IMR-90 (cell line): ENCODE data around the gene GKN2. TPM values are rescaled to one million over a fixed set of nuclear protein-coding genes. Genes with fewer than 3 reads are reported as not detected.

Source experiments
- ATAC-seq: fragments of 200-7000 bp; cut with Tn5 transposase; 2 replicates; pipeline ENCODE4 v1.9.1; 2020; ENCODE audit warnings: low read depth, mild to moderate bottlenecking, moderate library complexity
- BruUV-seq: library from RNA; stranded (reverse); fragments of 400-500 nt; replicated peaks from 2 replicates; lab custom pipeline; 2021; lab: Mats Ljungman, UMichigan
- CTCF ChIA-PET: fragments of 300-600 bp; formaldehyde crosslinking; extraction: SDS; loops from one replicate; lab custom pipeline; 2021; ENCODE audit warnings: antibody characterized with exemption; lab: Yijun Ruan, JAX
- POLR2A ChIA-PET: fragments of 300-600 bp; sonication (Branson Sonifier 250); formaldehyde crosslinking; loops from one replicate; lab custom pipeline; 2022; ENCODE audit warnings: antibody characterized with exemption; ENCODE audit not compliant: unreplicated experiment; lab: Charles Lee
- DNase-seq: peaks from one replicate; pipeline ENCODE4 v3.0.0; 2013
- H2AFZ ChIP-seq: replicated peaks from 2 replicates; pipeline ENCODE3; 2013; ENCODE audit warnings: low read length, mild to moderate bottlenecking; ENCODE audit not compliant: poor library complexity
- H2AK5ac ChIP-seq: 2 replicates; pipeline ENCODE4 v1.6.1; 2013; ENCODE audit warnings: low read depth, low read length, inconsistent platforms
- H2AK9ac ChIP-seq: replicated peaks from 2 replicates; pipeline ENCODE3; 2013; ENCODE audit warnings: mild to moderate bottlenecking, low read depth, low read length, moderate library complexity; ENCODE audit not compliant: poor library complexity
- H2BK120ac ChIP-seq: 2 replicates; pipeline ENCODE4 v1.6.1; 2013; ENCODE audit warnings: low read depth, low read length, inconsistent platforms
- H2BK15ac ChIP-seq: 3 replicates; pipeline ENCODE4 v1.6.1; 2013; ENCODE audit warnings: low read depth, low read length, inconsistent platforms
- H2BK20ac ChIP-seq: 2 replicates; pipeline ENCODE4 v1.6.1; 2013; ENCODE audit warnings: low read depth, mild to moderate bottlenecking, inconsistent platforms, low read length, moderate library complexity
- H2BK5ac ChIP-seq: 2 replicates; pipeline ENCODE4 v1.6.1; 2013; ENCODE audit warnings: mild to moderate bottlenecking, low read depth, low read length, inconsistent platforms; ENCODE audit not compliant: poor library complexity, severe bottlenecking
- H3K14ac ChIP-seq: replicated peaks from 2 replicates; pipeline ENCODE4 v1.6.1; 2013; ENCODE audit warnings: low read depth, low read length, inconsistent platforms
- H3K18ac ChIP-seq: 2 replicates; pipeline ENCODE4 v1.6.1; 2013; ENCODE audit warnings: low read depth, low read length, control low read depth
- H3K23ac ChIP-seq: 2 replicates; pipeline ENCODE4 v1.6.1; 2013; ENCODE audit warnings: low read depth, low read length, inconsistent platforms
- H3K27ac ChIP-seq: 2 replicates; pipeline ENCODE4 v1.5.1; 2013; ENCODE audit warnings: mild to moderate bottlenecking, control low read depth, low read length; ENCODE audit not compliant: insufficient read depth
- H3K27me3 ChIP-seq: 2 replicates; pipeline ENCODE4 v1.6.1; 2013; ENCODE audit warnings: low read length; ENCODE audit not compliant: control insufficient read depth, insufficient read depth
- H3K36me3 ChIP-seq: 2 replicates; pipeline ENCODE4 v1.6.1; 2013; ENCODE audit warnings: low read length, mixed read lengths; ENCODE audit not compliant: control insufficient read depth, insufficient read depth
- H3K4ac ChIP-seq: 2 replicates; pipeline ENCODE4 v1.6.1; 2013; ENCODE audit warnings: low read depth, low read length, inconsistent platforms
- H3K4me1 ChIP-seq: 2 replicates; pipeline ENCODE4 v1.6.1; 2013; ENCODE audit warnings: low read length, mixed read lengths; ENCODE audit not compliant: control insufficient read depth, insufficient read depth
- H3K4me2 ChIP-seq: 2 replicates; pipeline ENCODE4 v1.6.1; 2013; ENCODE audit warnings: low read depth, mild to moderate bottlenecking, control low read depth, low read length, moderate library complexity
- H3K4me3 ChIP-seq: 2 replicates; pipeline ENCODE4 v1.5.1; 2013; ENCODE audit warnings: low read depth, mild to moderate bottlenecking, control low read depth, low read length, moderate library complexity; ENCODE audit not compliant: insufficient read depth
- H3K56ac ChIP-seq: 2 replicates; pipeline ENCODE4 v1.6.1; 2013; ENCODE audit warnings: low read length, inconsistent platforms; ENCODE audit not compliant: insufficient read depth; ENCODE audit errors: extremely low read depth
- H3K79me1 ChIP-seq, 2 experiments: 2 replicates each; pipeline ENCODE4 v1.6.1; 2013; ENCODE audit warnings: low read length in 2 of 2, inconsistent platforms in 1 of 2, low read depth in 1 of 2
- H3K9ac ChIP-seq: 2 replicates; pipeline ENCODE4 v1.6.1; 2013; ENCODE audit warnings: low read depth, low read length, control low read depth
- H3K9me1 ChIP-seq: 2 replicates; pipeline ENCODE4 v1.6.1; 2013; ENCODE audit warnings: low read length, inconsistent platforms; ENCODE audit not compliant: insufficient read depth
- H3K9me3 ChIP-seq: 2 replicates; pipeline ENCODE4 v1.6.1; 2013; ENCODE audit warnings: low read length; ENCODE audit not compliant: control insufficient read depth, insufficient read depth
- H4K20me1 ChIP-seq: 2 replicates; pipeline ENCODE4 v1.6.1; 2013; ENCODE audit warnings: low read length, inconsistent platforms; ENCODE audit not compliant: insufficient read depth
- H4K5ac ChIP-seq: 2 replicates; pipeline ENCODE4 v1.6.1; 2013; ENCODE audit warnings: mild to moderate bottlenecking, low read depth, low read length, control low read depth
- H4K8ac ChIP-seq, 2 experiments: 2 replicates each; pipeline ENCODE4 v1.6.1; 2013; ENCODE audit warnings: low read depth in 2 of 2, low read length in 2 of 2, control low read depth in 1 of 2, inconsistent platforms in 1 of 2
- H4K91ac ChIP-seq: 2 replicates; pipeline ENCODE4 v1.6.1; 2013; ENCODE audit warnings: low read depth, low read length, inconsistent platforms; ENCODE audit not compliant: insufficient read depth
- BHLHE40 ChIP-seq: fragments of 150-350 bp; IDR thresholded peaks from 2 replicates; pipeline ENCODE4 v1.6.1; 2016; ENCODE audit warnings: mild to moderate bottlenecking, low read depth, low read length
- CEBPB ChIP-seq: IDR thresholded peaks from 2 replicates; pipeline ENCODE4 v1.6.1; 2012; ENCODE audit warnings: low read depth, low read length, improper control_type of control experiment
- CHD1 ChIP-seq: IDR thresholded peaks from 2 replicates; pipeline ENCODE4 v1.6.1; 2012; ENCODE audit warnings: low read depth, low read length, improper control_type of control experiment
- CTCF ChIP-seq: conservative IDR thresholded peaks from 2 replicates; pipeline ENCODE4 v1.5.1; 2012; ENCODE audit warnings: mild to moderate bottlenecking, low read depth, low read length, improper control_type of control experiment
- FOS ChIP-seq: fragments of 150-350 bp; IDR thresholded peaks from 2 replicates; pipeline ENCODE4 v1.6.1; 2016; ENCODE audit warnings: low read depth, low read length
- MAFK ChIP-seq: IDR thresholded peaks from 2 replicates; pipeline ENCODE4 v1.6.1; 2012; ENCODE audit warnings: low read depth, low read length, improper control_type of control experiment
- MAZ ChIP-seq: IDR thresholded peaks from 2 replicates; pipeline ENCODE4 v1.6.1; 2012; ENCODE audit warnings: low read depth, mild to moderate bottlenecking, low read length, improper control_type of control experiment, moderate library complexity, borderline replicate concordance
- MXI1 ChIP-seq: IDR thresholded peaks from 2 replicates; pipeline ENCODE4 v1.6.1; 2012; ENCODE audit warnings: low read depth, mild to moderate bottlenecking, low read length, moderate library complexity, borderline replicate concordance
- NFE2L2 ChIP-seq: fragments of 150-350 bp; IDR thresholded peaks from 2 replicates; pipeline ENCODE4 v1.6.1; 2016; ENCODE audit warnings: low read depth, mild to moderate bottlenecking, low read length
- POLR2A ChIP-seq: IDR thresholded peaks from 2 replicates; pipeline ENCODE4 v1.6.1; 2012; ENCODE audit warnings: mild to moderate bottlenecking, low read depth, low read length
- RAD21 ChIP-seq: IDR thresholded peaks from 2 replicates; pipeline ENCODE4 v1.6.1; 2012; ENCODE audit warnings: low read length, improper control_type of control experiment
- RCOR1 ChIP-seq: IDR thresholded peaks from 2 replicates; pipeline ENCODE4 v1.6.1; 2012; ENCODE audit warnings: mild to moderate bottlenecking, low read length, improper control_type of control experiment; ENCODE audit not compliant: insufficient replicate concordance
- RFX5 ChIP-seq: IDR thresholded peaks from 2 replicates; pipeline ENCODE4 v1.8.0; 2012; ENCODE audit warnings: low read depth, mild to moderate bottlenecking, low read length, moderate library complexity
- SMC3 ChIP-seq: fragments of 150-350 bp; IDR thresholded peaks from 2 replicates; pipeline ENCODE4 v1.6.1; 2016; ENCODE audit warnings: low read depth, mild to moderate bottlenecking, antibody characterized with exemption, low read length, moderate library complexity
- WGBS, 2 experiments: methylation state at CpG; one replicate each; pipeline versions ENCODE4 v1.1.5 to v1.1.7; 2013; ENCODE audit warnings: missing lambda C conversion rate in 2 of 2; ENCODE audit not compliant: insufficient read length in 1 of 2; ENCODE audit errors: extremely low coverage in 2 of 2; 5-methylcytosine and 5-hydroxymethylcytosine counted together
- dilution Hi-C: fragments of 300-500 bp; cut with HindIII; formaldehyde crosslinking; loops from one replicate; pipeline ENCODE4 v1.14.3; 2018; ENCODE audit warnings: low sequenced_read_pairs; ENCODE audit not compliant: unreplicated experiment
- in situ Hi-C: fragments of 300-500 bp; cut with MboI; formaldehyde crosslinking; loops from 3 replicates; pipeline ENCODE4 v1.14.3; 2019; ENCODE audit warnings: low sequenced_read_pairs, inconsistent platforms, mixed read lengths
- intact Hi-C: fragments of 100-400 bp; cut with micrococcal nuclease; formaldehyde crosslinking; loops from 2 replicates; pipeline ENCODE4 v1.10.0; 2022
- polyA plus RNA-seq, 3 experiments: library from polyadenylated mRNA; depleted of rRNA; stranded (reverse); fragments of >200 nt; gene quantifications; 2 replicates each; pipeline ENCODE4 v1.2.3, GENCODE V29; 2012; ENCODE audit warnings: low replicate concordance in 1 of 3
- total RNA-seq: library from RNA; depleted of rRNA; stranded (reverse); fragments of >200 nt; gene quantifications from 2 replicates; pipeline ENCODE4 v1.2.3, GENCODE V29; 2012
- TF ChIP-seq, protein P1 (sequence below): fragments of 150-350 bp; IDR thresholded peaks from 2 replicates; pipeline ENCODE4 v1.6.1; 2017; ENCODE audit warnings: mild to moderate bottlenecking, antibody characterized with exemption, low read length, low read depth
- TF ChIP-seq, protein P2 (sequence below): fragments of 150-350 bp; IDR thresholded peaks from 2 replicates; pipeline ENCODE4 v1.6.1; 2016; ENCODE audit warnings: low read depth, mild to moderate bottlenecking, low read length, moderate library complexity, borderline replicate concordance

Gene GKN2
- total and polyA plus RNA-seq, 2 of the 4 experiments (the other 2 are of a cell fraction) = not detected

DNA sequence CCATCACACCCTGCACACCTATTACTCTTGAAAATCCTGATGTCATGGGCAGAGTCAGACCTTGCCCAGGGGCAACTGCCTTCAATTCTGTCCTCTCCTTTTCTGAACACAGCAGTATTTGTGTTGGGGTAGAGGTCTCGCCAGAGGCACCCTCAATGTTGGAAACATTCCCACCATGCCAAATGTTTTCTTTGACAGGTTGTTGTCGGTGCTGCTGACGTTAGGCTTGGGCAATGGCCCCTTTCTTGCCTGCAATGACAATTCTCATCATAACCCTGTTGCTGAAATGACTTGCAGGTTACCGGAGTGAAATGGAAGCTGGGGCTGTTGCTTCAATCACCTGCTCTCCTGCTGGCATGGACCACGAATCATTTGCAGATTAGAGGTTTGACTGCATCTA, 39.6 kb upstream of the GKN2 start:
- Histone ChIP-seq H3K4me2 (no peak overlapping the region), H4K20me1 (no peaks in the 10 kb centered on the region), H3K27ac (no peak overlapping the region), H2AK5ac (no peak overlapping the region), H2BK20ac (no peak overlapping the region), H4K91ac (no peak overlapping the region), H3K4me1 (peaks cover 13% of the 10 kb centered on the region), H3K36me3 (no peaks in the 10 kb centered on the region), H3K9ac (no peak overlapping the region), H3K4me3 (no peak overlapping the region), H3K9me3 (no peaks in the 10 kb centered on the region), H2AFZ (no peak overlapping the region), H3K9me1 (no peaks in the 10 kb centered on the region), H4K5ac (no peak overlapping the region), H3K14ac (no peak overlapping the region; the same call in 1 of the 2 replicates), H3K4ac (no peak overlapping the region), H3K79me1 (no peaks in the 10 kb centered on the region), H2BK5ac (no peak overlapping the region), H3K23ac (no peak overlapping the region), H2BK15ac (no peak overlapping the region), H2AK9ac (no peak overlapping the region), H2BK120ac (no peak overlapping the region), H3K27me3 (no peaks in the 10 kb centered on the region), H3K56ac (no peak overlapping the region), H4K8ac (no peak overlapping the region), H3K18ac (no peak overlapping the region)
- ATAC-seq (no peak), DNase-seq (no peak)
- no TSS peak for BruUV-seq
- ChIA-PET POLR2A (no interaction called here), CTCF (interaction anchor here (1.0 to 1.6 kb wide), 2 partner anchors 20 to 21 kb away, joined by 3 to 4 read pairs; partner anchors contain the start of gene ANTXR1)
- no peak for TF ChIP-seq MAZ
- no peak for TF ChIP-seq BHLHE40
- TF ChIP-seq CHD1 = no peak
- TF ChIP-seq SMC3 = no peak
- TF ChIP-seq FOS = no peak
- TF ChIP-seq, protein P1, sequence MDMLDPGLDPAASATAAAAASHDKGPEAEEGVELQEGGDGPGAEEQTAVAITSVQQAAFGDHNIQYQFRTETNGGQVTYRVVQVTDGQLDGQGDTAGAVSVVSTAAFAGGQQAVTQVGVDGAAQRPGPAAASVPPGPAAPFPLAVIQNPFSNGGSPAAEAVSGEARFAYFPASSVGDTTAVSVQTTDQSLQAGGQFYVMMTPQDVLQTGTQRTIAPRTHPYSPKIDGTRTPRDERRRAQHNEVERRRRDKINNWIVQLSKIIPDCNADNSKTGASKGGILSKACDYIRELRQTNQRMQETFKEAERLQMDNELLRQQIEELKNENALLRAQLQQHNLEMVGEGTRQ = no peak
- no peak for TF ChIP-seq RCOR1
- no peak for TF ChIP-seq CEBPB
- TF ChIP-seq, protein P2, sequence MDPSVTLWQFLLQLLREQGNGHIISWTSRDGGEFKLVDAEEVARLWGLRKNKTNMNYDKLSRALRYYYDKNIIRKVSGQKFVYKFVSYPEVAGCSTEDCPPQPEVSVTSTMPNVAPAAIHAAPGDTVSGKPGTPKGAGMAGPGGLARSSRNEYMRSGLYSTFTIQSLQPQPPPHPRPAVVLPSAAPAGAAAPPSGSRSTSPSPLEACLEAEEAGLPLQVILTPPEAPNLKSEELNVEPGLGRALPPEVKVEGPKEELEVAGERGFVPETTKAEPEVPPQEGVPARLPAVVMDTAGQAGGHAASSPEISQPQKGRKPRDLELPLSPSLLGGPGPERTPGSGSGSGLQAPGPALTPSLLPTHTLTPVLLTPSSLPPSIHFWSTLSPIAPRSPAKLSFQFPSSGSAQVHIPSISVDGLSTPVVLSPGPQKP = no peak
- TF ChIP-seq MAFK = no peak
- TF ChIP-seq POLR2A = no peak
- TF ChIP-seq MXI1 = no peak
- no peak for TF ChIP-seq RFX5
- TF ChIP-seq NFE2L2 = no peak
- no peak for TF ChIP-seq CTCF
- no peak for TF ChIP-seq RAD21
- 92% methylated on average over 2 of the region's 5 CpGs; no CpG with 5 or more reads in 1 of the 2 experiments for WGBS, 2 experiments
- dilution Hi-C loops = no loop called here
- in situ Hi-C loops = no loop called here
- intact Hi-C loops = no loop called here
